K562 (cell line): ENCODE results near the gene BCAS4. TPM values are rescaled to one million over a fixed set of nuclear protein-coding genes. Genes with fewer than 3 reads are reported as not detected.

ENCODE experiments used
- ATAC-seq: fragments of 200-7000 bp; cut with Tn5 transposase; 3 replicates; pipeline ENCODE4 v1.9.1; 2020; ENCODE audit warnings: moderate library complexity
- BruUV-seq: library from RNA; stranded (reverse); fragments of 400-500 nt; replicated peaks from 2 replicates; lab custom pipeline; 2021; lab: Mats Ljungman, UMichigan
- CTCF ChIA-PET: fragments of 300-600 bp; formaldehyde crosslinking; extraction: SDS; loops from one replicate; lab custom pipeline; 2021; ENCODE audit warnings: low intra/inter-chr PET ratio; lab: Yijun Ruan, JAX
- POLR2A ChIA-PET: fragments of 300-600, 350-650 bp; sonication (Branson Sonifier 250); formaldehyde crosslinking; extraction: SDS; loops from one replicate; lab custom pipeline; 2021; ENCODE audit warnings: antibody characterized with exemption, inconsistent platforms; lab: Yijun Ruan, JAX
- DNase-seq, 4 experiments: peaks; one replicate each; pipeline versions ENCODE4 v3.0.0 to v3.0.0-alpha.2; 2011 to 2018; ENCODE audit warnings: low spot score in 3 of 4, mixed read lengths in 3 of 4; ENCODE audit errors: extremely low read depth in 1 of 4
- FAIRE-seq: peaks from 2 replicates; lab custom pipeline; 2011; peaks lifted over from hg19 to GRCh38; lab: Jason Lieb, UNC
- H2AFZ ChIP-seq: 2 replicates; pipeline ENCODE4 v1.6.0; 2011; ENCODE audit warnings: low read depth, low read length, control low read depth, inconsistent platforms
- H3K27ac ChIP-seq: fragments of 200-600 bp; 3 replicates; pipeline ENCODE4 v1.8.0; 2011; ENCODE audit warnings: low read depth, mild to moderate bottlenecking, control low read depth, inconsistent platforms, low read length, moderate library complexity, mixed read lengths; ENCODE audit errors: extremely low read depth
- H3K27me3 ChIP-seq, 2 experiments: fragments of 300-600 bp in 1 of 2; 2 replicates in 1 of 2; 3 replicates in 1 of 2; pipeline versions ENCODE4 v1.6.0 to v1.8.0; 2011; ENCODE audit warnings: inconsistent platforms in 2 of 2, low read length in 2 of 2, mild to moderate bottlenecking in 1 of 2, mixed read lengths in 1 of 2, moderate library complexity in 1 of 2; ENCODE audit not compliant: control insufficient read depth in 2 of 2, insufficient read depth in 2 of 2
- H3K36me3 ChIP-seq: fragments of 300-600 bp; 3 replicates; pipeline ENCODE4 v1.8.0; 2011; ENCODE audit warnings: mild to moderate bottlenecking, low read length, inconsistent platforms; ENCODE audit not compliant: control insufficient read depth, insufficient read depth
- H3K4me1 ChIP-seq, 2 experiments: fragments of 200-600 bp in 1 of 2; replicated peaks in 1 of 2; 2 replicates in 1 of 2; 3 replicates in 1 of 2; pipeline versions ENCODE4 v1.5.1 to v1.8.0; 2011; ENCODE audit warnings: inconsistent platforms in 2 of 2, low read length in 2 of 2, mild to moderate bottlenecking in 1 of 2, mixed read lengths in 1 of 2, moderate library complexity in 1 of 2; ENCODE audit not compliant: control insufficient read depth in 2 of 2, insufficient read depth in 2 of 2
- H3K4me2 ChIP-seq: 2 replicates; pipeline ENCODE4 v1.6.1; 2011; ENCODE audit warnings: low read length, control low read depth, inconsistent platforms, mixed read lengths; ENCODE audit not compliant: insufficient read depth
- H3K4me3 ChIP-seq: fragments of 200-600 bp; sonication (generic), shearing (Covaris generic); 2 replicates; pipeline ENCODE4 v1.5.1; 2016; ENCODE audit warnings: control low read depth, inconsistent platforms
- H3K79me2 ChIP-seq: fragments of 200-600 bp; 3 replicates; pipeline ENCODE4 v1.8.0; 2011; ENCODE audit warnings: low read length, inconsistent platforms; ENCODE audit not compliant: control insufficient read depth, insufficient read depth
- H3K9ac ChIP-seq, 2 experiments: 2 replicates each; pipeline versions ENCODE4 v1.6.0 to v1.6.1; 2011; ENCODE audit warnings: low read depth in 2 of 2, low read length in 2 of 2, control low read depth in 1 of 2, inconsistent platforms in 1 of 2, mild to moderate bottlenecking in 1 of 2, mixed read lengths in 1 of 2; ENCODE audit not compliant: insufficient read depth in 1 of 2
- H3K9me1 ChIP-seq: one replicate; pipeline ENCODE4 v1.6.0; 2011; ENCODE audit warnings: inconsistent platforms, mild to moderate bottlenecking, low read length, moderate library complexity; ENCODE audit not compliant: control insufficient read depth, insufficient read depth
- H3K9me3 ChIP-seq: replicated peaks from 2 replicates; pipeline ENCODE4 v1.5.1; 2011; ENCODE audit warnings: low read depth, low read length, inconsistent platforms; ENCODE audit not compliant: control insufficient read depth, insufficient read depth
- H4K20me1 ChIP-seq: replicated peaks from 2 replicates; pipeline ENCODE4 v1.6.1; 2011; ENCODE audit warnings: low read length, inconsistent platforms, mixed read lengths; ENCODE audit not compliant: control insufficient read depth, insufficient read depth
- BRCA1 ChIP-seq, 2 experiments: fragments of 450-650 bp in 1 of 2; sonication (generic) in 1 of 2; formaldehyde crosslinking in 1 of 2; IDR thresholded peaks; 2 replicates each; pipeline versions ENCODE4 v1.5.0 to v1.6.1; 2017 to 2020; ENCODE audit warnings: mild to moderate bottlenecking in 1 of 2, missing genetic modification reagents in 1 of 2
- WGBS: fragments of 100-300 bp; shearing (Covaris generic); methylation state at CpG from one replicate; pipeline ENCODE4 v1.1.6; 2016; ENCODE audit warnings: low coverage, mixed read lengths; ENCODE audit not compliant: insufficient coverage; ENCODE audit errors: missing lambda C conversion rate; 5-methylcytosine and 5-hydroxymethylcytosine counted together
- in situ Hi-C: fragments of 300-500 bp; cut with MboI; formaldehyde crosslinking; loops from 4 replicates; pipeline ENCODE4 v1.15.0; 2018; ENCODE audit warnings: inconsistent platforms, mixed read lengths
- intact Hi-C: fragments of 100-400 bp; cut with micrococcal nuclease; formaldehyde crosslinking; loops from 2 replicates; pipeline ENCODE4 v1.14.2; 2022
- polyA plus RNA-seq, 8 experiments: library from polyadenylated mRNA; depleted of rRNA in 4 of 8; stranded (reverse) in 5 of 8; unstranded in 3 of 8; fragments of >200 nt; fragmentation: Nextera tagmentation in 2 of 8; fragmentation: Illumina TruSeq in 1 of 8; extraction: Ambion mirVana in 2 of 8; extraction: Trizol in 1 of 8; gene quantifications; 2 replicates each; pipeline versions ENCODE4 v1.2.1 to v1.2.3, GENCODE V29; 2011 to 2014; ENCODE audit warnings: inconsistent platforms in 1 of 8, missing spikeins in 1 of 8
- total RNA-seq, 7 experiments: library from RNA; depleted of rRNA in 6 of 7; stranded (reverse); fragments of >200 nt in 6 of 7; fragmentation: Illumina TruSeq in 2 of 7; extraction: Trizol in 2 of 7; gene quantifications; 2 replicates each; pipeline versions ENCODE4 v1.2.1 to v1.2.3, GENCODE V29; 2011 to 2021; ENCODE audit warnings: low replicate concordance in 1 of 7
- TF ChIP-seq, protein P1 (sequence below): fragments of 250-450 bp; sonication (Bioruptor Pico); IDR thresholded peaks from 2 replicates; pipeline ENCODE4 v1.4.0; 2020; ENCODE audit warnings: mild to moderate bottlenecking, moderate library complexity, borderline replicate concordance
- TF ChIP-seq, protein P2 (sequence below): sonication (generic); formaldehyde crosslinking; IDR thresholded peaks from 2 replicates; pipeline ENCODE4 v1.8.0; 2022; ENCODE audit warnings: mild to moderate bottlenecking, missing genetic modification reagents
- TF ChIP-seq, protein P3 (sequence below), 3 experiments: fragments of 200-800 bp in 1 of 3; fragments of 250-450 bp in 1 of 3; fragments of 450-650 bp in 1 of 3; sonication (Bioruptor Pico) in 1 of 3; sonication (Bioruptor generic) in 1 of 3; formaldehyde crosslinking in 1 of 3; IDR thresholded peaks; 2 replicates each; pipeline versions ENCODE4 v1.6.1 to v1.8.0; 2016 to 2022; ENCODE audit warnings: mild to moderate bottlenecking in 2 of 3, missing genetic modification characterization in 2 of 3, missing compliant biosample characterization in 1 of 3, moderate library complexity in 1 of 3

BCAS4 gene
- total and polyA plus RNA-seq, 9 of the 15 experiments (the other 6 are each of a cell fraction or from before 2014, with no cell fraction given): 0.15 to 2.3 (median 0.47) TPM

DNA sequence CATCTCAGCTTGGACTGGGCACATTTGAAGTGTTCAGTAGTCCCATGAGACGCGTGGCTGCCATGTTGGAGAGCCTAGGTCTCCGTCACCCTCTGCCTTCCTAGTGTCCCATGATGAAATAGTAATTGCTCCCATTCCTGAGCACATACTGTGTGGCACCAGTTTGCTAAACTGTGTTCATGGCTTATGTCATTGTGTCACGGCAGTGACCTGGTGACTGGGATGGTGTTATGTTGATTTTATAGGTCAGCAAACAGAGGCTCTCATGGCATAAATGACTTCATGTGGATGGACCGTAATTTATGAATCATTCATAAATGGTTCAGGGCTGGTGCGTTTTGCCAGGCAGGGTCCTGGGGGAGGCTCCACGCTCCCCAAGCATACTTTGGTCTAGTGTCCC is 3.8 kb downstream of the BCAS4 start:
- Histone ChIP-seq H3K4me3 (no peak overlapping the region), H3K9ac (no peak overlapping the region), H3K9me3 (no peaks in the 10 kb centered on the region)

More for the DNA sequence above, 3.8 kb downstream of the BCAS4 start:
- ChIA-PET CTCF (no interaction called here), POLR2A (no interaction called here)
- in situ Hi-C loops (loop anchor here (10.0 kb wide), 1 partner anchor 506 kb away; no protein-coding TSS in a partner anchor), intact Hi-C loops (loop anchor here (10.0 kb wide), 2 partner anchors 506 to 614 kb away; no protein-coding TSS in a partner anchor)
- BruUV-seq: no TSS peak
- H3K9me1 ChIP-seq: no peaks in the 10 kb centered on the region
- no peak overlapping the region for H3K27ac ChIP-seq
- TF ChIP-seq BRCA1 (IDR thresholded peaks at IDR 0.05) (no peak), BRCA1 (CRISPR knock-in tag; IDR thresholded peaks at IDR 0.05) (no peak)
- TF ChIP-seq, protein P1, sequence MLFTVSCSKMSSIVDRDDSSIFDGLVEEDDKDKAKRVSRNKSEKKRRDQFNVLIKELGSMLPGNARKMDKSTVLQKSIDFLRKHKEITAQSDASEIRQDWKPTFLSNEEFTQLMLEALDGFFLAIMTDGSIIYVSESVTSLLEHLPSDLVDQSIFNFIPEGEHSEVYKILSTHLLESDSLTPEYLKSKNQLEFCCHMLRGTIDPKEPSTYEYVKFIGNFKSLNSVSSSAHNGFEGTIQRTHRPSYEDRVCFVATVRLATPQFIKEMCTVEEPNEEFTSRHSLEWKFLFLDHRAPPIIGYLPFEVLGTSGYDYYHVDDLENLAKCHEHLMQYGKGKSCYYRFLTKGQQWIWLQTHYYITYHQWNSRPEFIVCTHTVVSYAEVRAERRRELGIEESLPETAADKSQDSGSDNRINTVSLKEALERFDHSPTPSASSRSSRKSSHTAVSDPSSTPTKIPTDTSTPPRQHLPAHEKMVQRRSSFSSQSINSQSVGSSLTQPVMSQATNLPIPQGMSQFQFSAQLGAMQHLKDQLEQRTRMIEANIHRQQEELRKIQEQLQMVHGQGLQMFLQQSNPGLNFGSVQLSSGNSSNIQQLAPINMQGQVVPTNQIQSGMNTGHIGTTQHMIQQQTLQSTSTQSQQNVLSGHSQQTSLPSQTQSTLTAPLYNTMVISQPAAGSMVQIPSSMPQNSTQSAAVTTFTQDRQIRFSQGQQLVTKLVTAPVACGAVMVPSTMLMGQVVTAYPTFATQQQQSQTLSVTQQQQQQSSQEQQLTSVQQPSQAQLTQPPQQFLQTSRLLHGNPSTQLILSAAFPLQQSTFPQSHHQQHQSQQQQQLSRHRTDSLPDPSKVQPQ (CRISPR knock-in tag): no peak
- TF ChIP-seq, protein P2, sequence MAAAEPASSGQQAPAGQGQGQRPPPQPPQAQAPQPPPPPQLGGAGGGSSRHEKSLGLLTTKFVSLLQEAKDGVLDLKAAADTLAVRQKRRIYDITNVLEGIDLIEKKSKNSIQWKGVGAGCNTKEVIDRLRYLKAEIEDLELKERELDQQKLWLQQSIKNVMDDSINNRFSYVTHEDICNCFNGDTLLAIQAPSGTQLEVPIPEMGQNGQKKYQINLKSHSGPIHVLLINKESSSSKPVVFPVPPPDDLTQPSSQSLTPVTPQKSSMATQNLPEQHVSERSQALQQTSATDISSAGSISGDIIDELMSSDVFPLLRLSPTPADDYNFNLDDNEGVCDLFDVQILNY (CRISPR knock-in tag): no peak
- TF ChIP-seq, protein P3, sequence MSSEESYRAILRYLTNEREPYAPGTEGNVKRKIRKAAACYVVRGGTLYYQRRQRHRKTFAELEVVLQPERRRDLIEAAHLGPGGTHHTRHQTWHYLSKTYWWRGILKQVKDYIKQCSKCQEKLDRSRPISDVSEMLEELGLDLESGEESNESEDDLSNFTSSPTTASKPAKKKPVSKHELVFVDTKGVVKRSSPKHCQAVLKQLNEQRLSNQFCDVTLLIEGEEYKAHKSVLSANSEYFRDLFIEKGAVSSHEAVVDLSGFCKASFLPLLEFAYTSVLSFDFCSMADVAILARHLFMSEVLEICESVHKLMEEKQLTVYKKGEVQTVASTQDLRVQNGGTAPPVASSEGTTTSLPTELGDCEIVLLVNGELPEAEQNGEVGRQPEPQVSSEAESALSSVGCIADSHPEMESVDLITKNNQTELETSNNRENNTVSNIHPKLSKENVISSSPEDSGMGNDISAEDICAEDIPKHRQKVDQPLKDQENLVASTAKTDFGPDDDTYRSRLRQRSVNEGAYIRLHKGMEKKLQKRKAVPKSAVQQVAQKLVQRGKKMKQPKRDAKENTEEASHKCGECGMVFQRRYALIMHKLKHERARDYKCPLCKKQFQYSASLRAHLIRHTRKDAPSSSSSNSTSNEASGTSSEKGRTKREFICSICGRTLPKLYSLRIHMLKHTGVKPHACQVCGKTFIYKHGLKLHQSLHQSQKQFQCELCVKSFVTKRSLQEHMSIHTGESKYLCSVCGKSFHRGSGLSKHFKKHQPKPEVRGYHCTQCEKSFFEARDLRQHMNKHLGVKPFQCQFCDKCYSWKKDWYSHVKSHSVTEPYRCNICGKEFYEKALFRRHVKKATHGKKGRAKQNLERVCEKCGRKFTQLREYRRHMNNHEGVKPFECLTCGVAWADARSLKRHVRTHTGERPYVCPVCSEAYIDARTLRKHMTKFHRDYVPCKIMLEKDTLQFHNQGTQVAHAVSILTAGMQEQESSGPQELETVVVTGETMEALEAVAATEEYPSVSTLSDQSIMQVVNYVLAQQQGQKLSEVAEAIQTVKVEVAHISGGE (CRISPR knock-in tag; IDR thresholded peaks at IDR 0.05): peak in 1 of 3 experiments; percentile 92; a peak in 2 of 6 replicates
- H3K36me3 ChIP-seq: no peaks in the 10 kb centered on the region
- H3K79me2 ChIP-seq: no peaks in the 10 kb centered on the region
- no peaks in the 10 kb centered on the region for H4K20me1 ChIP-seq
- peaks cover 0 to 15% of the 10 kb centered on the region in 2 experiments; a peak in 3 of 5 replicates for H3K4me1 ChIP-seq
- no peak overlapping the region for H3K4me2 ChIP-seq
- no peak for ATAC-seq
- FAIRE-seq: peak; percentile 49
- 44% methylated on average over 7 of the region's 7 CpGs for WGBS
- peaks cover 4 to 25% of the 10 kb centered on the region in 2 experiments; a peak in 3 of 5 replicates for H3K27me3 ChIP-seq
- H2AFZ ChIP-seq: peak overlapping the region; percentile 11; the same call in 1 of the 2 replicates
- peak in 1 of 4 experiments; percentile 1 for DNase-seq
